K562 (cell line): ENCODE measurements around the gene PHLDB1. TPM values are rescaled to one million over a fixed set of nuclear protein-coding genes. Genes with fewer than 3 reads are reported as not detected.

Source experiments
- ARID1B ChIP-seq: fragments of 450-650 bp; IDR thresholded peaks from 2 replicates; pipeline ENCODE4 v1.6.1; 2016; ENCODE audit warnings: antibody characterized with exemption, mild to moderate bottlenecking, inconsistent platforms
- ELF1 ChIP-seq: fragments of 200-800 bp; sonication (Bioruptor generic); IDR thresholded peaks from 2 replicates; pipeline ENCODE4 v1.6.1; 2016; ENCODE audit warnings: missing genetic modification characterization, missing compliant biosample characterization
- GATAD2A ChIP-seq: fragments of 450-650 bp; IDR thresholded peaks from 2 replicates; pipeline ENCODE4 v1.6.1; 2017
- HMGXB4 ChIP-seq: sonication (generic); formaldehyde crosslinking; IDR thresholded peaks from 2 replicates; pipeline ENCODE4 v1.8.1; 2023; ENCODE audit warnings: mild to moderate bottlenecking, missing genetic modification reagents
- MGA ChIP-seq: fragments of 450-650 bp; IDR thresholded peaks from 2 replicates; pipeline ENCODE4 v1.6.1; 2016; ENCODE audit warnings: mild to moderate bottlenecking, moderate library complexity
- MTA2 ChIP-seq: fragments of 450-650 bp; IDR thresholded peaks from 2 replicates; pipeline ENCODE4 v1.6.1; 2016; ENCODE audit warnings: low read depth
- NCOA6 ChIP-seq: fragments of 450-650 bp; IDR thresholded peaks from 2 replicates; pipeline ENCODE4 v1.6.1; 2017; ENCODE audit warnings: mild to moderate bottlenecking
- OTX1 ChIP-seq: fragments of 450-650 bp; formaldehyde crosslinking; IDR thresholded peaks from 2 replicates; pipeline ENCODE4 v1.4.0; 2022; ENCODE audit warnings: mild to moderate bottlenecking
- PHF21A ChIP-seq: fragments of 450-650 bp; IDR thresholded peaks from 2 replicates; pipeline ENCODE4 v1.6.1; 2017; ENCODE audit warnings: low read depth, borderline replicate concordance
- SMARCE1 ChIP-seq: fragments of 450-650 bp; IDR thresholded peaks from 2 replicates; pipeline ENCODE4 v1.7.1; 2016; ENCODE audit warnings: mild to moderate bottlenecking
- UBTF ChIP-seq, 2 experiments: IDR thresholded peaks; 2 replicates each; pipeline ENCODE4 v1.6.1; 2012; ENCODE audit warnings: improper control_type of control experiment in 2 of 2, low read depth in 2 of 2, low read length in 2 of 2, borderline replicate concordance in 1 of 2
- ZFP36 ChIP-seq: fragments of 150-350 bp; IDR thresholded peaks from 2 replicates; pipeline ENCODE4 v1.6.1; 2018; ENCODE audit warnings: low read length, low read depth; ENCODE audit not compliant: partially characterized antibody
- ZNF3 ChIP-seq: fragments of 250-450 bp; sonication (Bioruptor Pico); IDR thresholded peaks from 2 replicates; pipeline ENCODE4 v1.5.0; 2021; ENCODE audit warnings: mild to moderate bottlenecking, moderate library complexity
- polyA plus RNA-seq, 8 experiments: library from polyadenylated mRNA; depleted of rRNA in 4 of 8; stranded (reverse) in 5 of 8; unstranded in 3 of 8; fragments of >200 nt; fragmentation: Nextera tagmentation in 2 of 8; fragmentation: Illumina TruSeq in 1 of 8; extraction: Ambion mirVana in 2 of 8; extraction: Trizol in 1 of 8; gene quantifications; 2 replicates each; pipeline versions ENCODE4 v1.2.1 to v1.2.3, GENCODE V29; 2011 to 2014; ENCODE audit warnings: inconsistent platforms in 1 of 8, missing spikeins in 1 of 8
- total RNA-seq, 7 experiments: library from RNA; depleted of rRNA in 6 of 7; stranded (reverse); fragments of >200 nt in 6 of 7; fragmentation: Illumina TruSeq in 2 of 7; extraction: Trizol in 2 of 7; gene quantifications; 2 replicates each; pipeline versions ENCODE4 v1.2.1 to v1.2.3, GENCODE V29; 2011 to 2021; ENCODE audit warnings: low replicate concordance in 1 of 7

Gene PHLDB1
- total and polyA plus RNA-seq, 9 of the 15 experiments (the other 6 are each of a cell fraction or from before 2014, with no cell fraction given) = 2.0 to 28.7 (median 16.2) TPM

GRCh38 chr11:118610773-118611432, 3.5 kb downstream of the PHLDB1 start (continued):
- TF ChIP-seq MGA (no peak), SMARCE1 (peak; percentile 97), OTX1 (0 out of 2 replicates have a peak, but pooled peaks have one; percentile 60), ELF1 (tag) (no peak), ZNF3 (CRISPR knock-in tag) (no peak), NCOA6 (no peak), ZFP36 (no peak), HMGXB4 (CRISPR knock-in tag) (peak; percentile 59; the same call in 1 of the 2 replicates), MTA2 (peak; percentile 79), UBTF (IDR thresholded peaks at IDR 0.05; ENCODE audit: borderline replicate concordance in 1 of 2, low read depth in 2 of 2, low read length in 2 of 2) (peak in 1 of 2 experiments; percentile 49; a peak in 1 of 4 replicates), ARID1B (peak; percentile 94), PHF21A (no peak), GATAD2A (peak; percentile 75)
